Keratinocyte (primary cell): ENCODE results near the gene ERC2.

Experiments used
- CTCF ChIP-seq, 3 experiments: IDR thresholded peaks in 1 of 3; conservative IDR thresholded peaks in 1 of 3; optimal IDR thresholded peaks in 1 of 3; 2 replicates in 2 of 3; 3 replicates in 1 of 3; pipeline versions ENCODE3 to v1.5.1; 2011; ENCODE audit warnings: low read length in 3 of 3, mild to moderate bottlenecking in 3 of 3, moderate library complexity in 2 of 3, control low read depth in 1 of 3, inconsistent platforms in 1 of 3; ENCODE audit not compliant: insufficient read depth in 2 of 3; ENCODE audit errors: extremely low read depth in 1 of 3
- EZH2 ChIP-seq: IDR thresholded peaks from one replicate; pipeline ENCODE4 v1.6.1; 2012; ENCODE audit warnings: inconsistent platforms, mild to moderate bottlenecking, low read length, moderate library complexity

GRCh38 chr3:56347219-56347871, 120.9 kb downstream of the ERC2 start:
- TF ChIP-seq CTCF (optimal IDR thresholded peaks at IDR 0.05 in 1 of 3, IDR thresholded peaks at IDR 0.05 in 1 of 3, conservative IDR thresholded peaks at IDR 0.05 in 1 of 3; ENCODE audit: extremely low read depth in 1 of 3, insufficient read depth in 2 of 3, low read length in 3 of 3) (peak; percentile 36 to 65 (median 63)), EZH2 (no peak)
